Retinal pigment epithelial cell (primary cell): ENCODE data around the gene GALNT17.

Source experiments
- DNase-seq: peaks from one replicate; pipeline ENCODE4 v3.0.0-alpha.2; 2010; ENCODE audit warnings: low read depth
- H3K4me3 ChIP-seq: 2 replicates; pipeline ENCODE4 v1.5.1; 2011; ENCODE audit warnings: mild to moderate bottlenecking, low read length, control low read depth, moderate library complexity
- TF ChIP-seq, protein P1 (sequence below): conservative IDR thresholded peaks from 2 replicates; pipeline ENCODE4 v1.5.1; 2011; ENCODE audit warnings: low read depth, low read length, control low read depth, inconsistent platforms

The GALNT17 gene

DNA sequence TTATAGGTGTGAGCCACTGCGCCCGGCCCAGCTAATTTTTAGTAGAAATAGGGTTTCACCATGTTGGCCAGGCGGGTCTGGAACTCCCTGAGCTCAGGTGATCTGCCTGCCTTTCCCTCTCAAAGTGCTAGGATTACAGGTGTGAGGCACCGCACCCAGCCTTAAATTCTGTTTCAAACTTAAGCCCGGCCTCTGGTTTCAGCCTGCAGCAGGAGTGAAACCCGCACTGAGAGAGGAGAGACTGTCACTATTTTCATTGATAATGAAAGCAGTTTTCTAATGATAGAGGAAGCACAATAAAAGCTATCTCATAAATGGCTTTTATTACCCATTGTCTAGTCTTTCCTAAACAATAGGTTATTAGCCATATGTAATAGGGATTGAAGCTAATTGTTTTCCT, 415.5 kb downstream of the GALNT17 start:
- no peak for DNase-seq
- TF ChIP-seq, protein P1, sequence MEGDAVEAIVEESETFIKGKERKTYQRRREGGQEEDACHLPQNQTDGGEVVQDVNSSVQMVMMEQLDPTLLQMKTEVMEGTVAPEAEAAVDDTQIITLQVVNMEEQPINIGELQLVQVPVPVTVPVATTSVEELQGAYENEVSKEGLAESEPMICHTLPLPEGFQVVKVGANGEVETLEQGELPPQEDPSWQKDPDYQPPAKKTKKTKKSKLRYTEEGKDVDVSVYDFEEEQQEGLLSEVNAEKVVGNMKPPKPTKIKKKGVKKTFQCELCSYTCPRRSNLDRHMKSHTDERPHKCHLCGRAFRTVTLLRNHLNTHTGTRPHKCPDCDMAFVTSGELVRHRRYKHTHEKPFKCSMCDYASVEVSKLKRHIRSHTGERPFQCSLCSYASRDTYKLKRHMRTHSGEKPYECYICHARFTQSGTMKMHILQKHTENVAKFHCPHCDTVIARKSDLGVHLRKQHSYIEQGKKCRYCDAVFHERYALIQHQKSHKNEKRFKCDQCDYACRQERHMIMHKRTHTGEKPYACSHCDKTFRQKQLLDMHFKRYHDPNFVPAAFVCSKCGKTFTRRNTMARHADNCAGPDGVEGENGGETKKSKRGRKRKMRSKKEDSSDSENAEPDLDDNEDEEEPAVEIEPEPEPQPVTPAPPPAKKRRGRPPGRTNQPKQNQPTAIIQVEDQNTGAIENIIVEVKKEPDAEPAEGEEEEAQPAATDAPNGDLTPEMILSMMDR, result no peak
- no peak overlapping the region for H3K4me3 ChIP-seq

DNA sequence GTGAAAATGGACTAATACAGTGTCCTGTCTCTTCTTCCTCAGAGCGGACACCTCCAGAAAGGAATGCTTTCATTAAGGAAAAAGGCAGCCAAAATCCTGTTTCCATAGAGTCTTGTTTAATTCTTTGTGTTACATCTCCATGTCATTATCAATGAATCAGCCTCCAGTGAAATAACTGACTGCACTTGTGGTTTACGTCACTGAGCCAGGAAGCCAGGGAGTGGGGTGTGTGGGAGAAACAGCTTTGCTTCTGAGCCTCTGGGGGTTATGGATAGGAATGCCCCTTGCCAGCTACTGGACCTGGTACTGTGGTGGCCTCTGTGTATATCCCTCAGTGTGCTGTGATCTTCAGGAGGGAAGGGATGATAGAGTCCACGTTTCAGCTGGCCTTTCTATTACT, 416.8 kb downstream of the GALNT17 start:
- no peak for DNase-seq
- no peak overlapping the region for H3K4me3 ChIP-seq
- TF ChIP-seq, protein P1, result no peak

DNA sequence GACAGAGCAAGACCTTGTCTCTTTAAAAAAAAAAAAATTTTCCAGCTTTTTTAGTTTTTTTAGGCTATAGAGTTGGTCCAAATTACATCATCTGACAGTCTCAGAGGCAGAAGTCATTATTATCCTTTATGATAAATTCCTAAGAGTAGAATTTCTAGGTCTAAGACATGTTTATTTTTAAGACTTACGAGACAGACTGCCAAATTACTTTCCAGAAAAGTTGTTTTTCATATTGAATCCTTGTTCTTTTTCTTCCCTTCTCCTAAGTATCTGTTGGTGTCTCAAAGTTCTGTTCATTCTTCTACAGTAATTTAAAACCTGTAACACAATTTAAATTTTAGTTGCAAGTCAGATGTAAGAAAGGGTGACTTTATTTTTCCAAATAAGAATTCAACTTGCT, 421.4 kb downstream of the GALNT17 start:
- TF ChIP-seq, protein P1, result no peak
- H3K4me3 ChIP-seq, result no peak overlapping the region
- DNase-seq, result no peak

GRCh38 chr7:71555758-71556157, 423.8 kb downstream of the GALNT17 start:
- TF ChIP-seq, protein P1, result no peak
- H3K4me3 ChIP-seq, result no peak overlapping the region
- DNase-seq, result no peak

DNA sequence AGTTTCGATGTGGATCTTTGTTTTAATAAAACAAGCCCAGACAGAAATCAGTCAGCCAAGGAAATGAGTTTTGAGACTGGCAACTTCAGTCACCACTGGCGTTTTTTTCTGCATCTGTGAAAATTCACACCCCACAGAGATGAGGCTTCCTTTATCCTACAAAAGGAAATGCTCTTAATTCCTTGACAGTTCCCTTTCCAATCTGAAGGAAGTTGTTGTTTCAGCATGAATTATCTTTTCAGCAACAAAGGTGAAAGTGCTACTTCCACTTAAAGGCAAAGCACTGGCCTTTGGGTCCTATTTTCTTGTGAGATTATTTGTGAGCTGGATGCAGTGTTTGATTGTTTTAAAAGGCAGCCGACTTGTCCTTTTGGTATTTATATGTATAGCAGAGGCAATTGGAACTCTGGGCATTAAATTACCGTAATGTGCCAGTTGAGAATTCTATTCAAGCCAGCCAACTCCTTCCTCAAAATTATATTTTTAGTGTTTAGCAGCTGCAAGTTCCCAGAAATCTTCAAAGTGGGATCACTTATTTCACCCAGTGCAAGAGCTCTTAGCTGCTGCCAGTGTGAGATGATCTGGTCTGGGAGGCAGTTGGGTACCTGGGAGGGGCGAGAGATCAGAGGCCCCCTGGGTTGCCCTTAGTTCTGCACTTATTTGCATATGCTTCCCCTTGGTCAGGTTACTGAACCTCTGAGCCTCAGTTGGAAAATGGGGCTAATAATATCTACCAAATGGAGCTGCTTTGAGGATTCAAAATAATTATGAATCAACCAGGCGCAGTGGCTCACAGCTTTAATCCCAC, 427.1 kb downstream of the GALNT17 start:
- no peak for DNase-seq
- H3K4me3 ChIP-seq, result no peak overlapping the region
- TF ChIP-seq, protein P1, result no peak

DNA sequence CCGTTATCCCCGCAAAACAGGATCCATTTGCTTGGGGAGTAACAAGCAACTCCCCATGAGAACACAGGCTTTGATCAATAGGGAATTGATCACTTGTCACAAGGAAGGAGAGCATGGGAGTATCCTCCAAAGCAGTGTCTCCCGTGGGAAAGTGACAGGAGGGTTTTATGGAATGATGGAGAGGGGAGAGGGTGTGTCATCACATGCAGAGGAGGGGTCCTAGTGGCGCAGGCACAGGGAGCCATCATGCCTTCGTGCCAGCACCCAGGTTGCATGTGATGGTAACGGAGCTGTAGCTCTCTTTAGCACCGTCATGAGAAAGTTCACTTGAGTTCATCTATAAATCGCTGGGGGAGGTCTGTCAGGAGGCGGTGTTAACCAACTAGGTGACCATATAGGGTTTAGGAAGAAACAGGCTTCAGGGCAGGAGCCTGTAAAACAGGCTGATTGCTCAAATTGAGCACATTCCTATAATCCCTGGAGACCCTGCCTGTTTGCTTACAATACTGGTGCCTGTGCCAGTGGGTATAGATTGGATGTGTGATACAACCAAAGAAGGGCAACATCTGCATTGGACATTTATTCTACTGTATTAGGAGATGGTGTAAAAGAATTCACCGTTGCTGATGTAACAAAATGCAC, 428.5 kb downstream of the GALNT17 start:
- H3K4me3 ChIP-seq, result no peak overlapping the region
- TF ChIP-seq, protein P1, result no peak
- DNase-seq, result no peak

DNA sequence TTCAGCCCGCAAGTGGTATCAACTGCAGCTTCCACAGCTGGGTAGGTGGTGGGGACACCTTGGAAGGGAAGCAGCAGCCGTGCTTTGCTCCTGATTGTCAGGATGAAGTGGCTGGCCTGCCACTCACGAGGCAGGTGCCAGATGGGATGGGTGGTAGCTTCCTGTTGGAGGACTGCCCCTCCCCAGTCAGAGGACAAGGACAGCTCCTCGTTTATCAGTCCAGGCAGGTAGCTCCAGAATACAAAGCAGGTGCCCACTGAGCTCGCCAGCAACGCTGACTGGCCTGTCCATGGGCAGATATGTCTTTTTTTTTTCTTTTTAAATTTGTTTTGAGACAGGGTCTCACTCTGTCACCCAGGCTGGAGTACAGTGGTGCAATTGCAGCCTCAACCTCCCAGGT, 431.3 kb downstream of the GALNT17 start:
- no peak overlapping the region for H3K4me3 ChIP-seq
- TF ChIP-seq, protein P1, result no peak
- no peak for DNase-seq
